22Rv1 (cell line): Measurements from ENCODE around the gene SPAG17.

Experiments used
- CTCF ChIP-seq: fragments of 450-650 bp; IDR thresholded peaks from 2 replicates; pipeline ENCODE4 v1.5.1; 2017; ENCODE audit warnings: mild to moderate bottlenecking
- ZFX ChIP-seq: fragments of 450-650 bp; IDR thresholded peaks from 2 replicates; pipeline ENCODE4 v1.6.1; 2017; ENCODE audit warnings: antibody characterized with exemption, borderline replicate concordance

- TF ChIP-seq CTCF (no peak), ZFX (no peak)
These were observed 203.4 kb downstream of the SPAG17 start for GRCh38 chr1:117981455-117982192.
